Measurements from ENCODE around the gene SHOX.
A peak's percentile ranks its signal among the peaks of the same experiment; 100 is the strongest.
"Not testable (repeated sequence)": the region's sequence is repeated elsewhere in the genome, so short reads cannot be mapped to it uniquely, and the experiment has no call there.

Gene SHOX

DNA sequence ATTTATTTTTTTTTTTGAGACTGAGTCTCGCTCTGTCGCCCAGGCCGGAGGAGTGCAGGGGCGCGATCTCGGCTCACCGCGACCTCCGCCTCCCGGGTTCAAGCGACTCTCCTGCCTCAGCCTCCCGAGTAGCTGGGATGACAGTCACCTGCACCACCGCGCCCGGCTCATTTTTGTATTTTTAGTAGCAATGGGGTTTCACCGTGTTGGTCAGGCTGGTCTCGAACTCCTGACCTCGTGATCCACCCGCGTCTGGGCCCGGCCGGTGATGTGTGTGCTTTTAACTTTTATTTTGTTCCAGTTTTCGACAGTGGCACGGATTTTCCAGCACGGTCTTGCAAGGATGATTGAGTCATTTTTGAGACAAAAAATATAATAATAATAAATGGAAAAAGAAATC, 21.3 kb downstream of the SHOX start:
- H3K27ac ChIP-seq, result peak overlapping the region in 1 of 21 experiments; percentile 44
- not testable (repeated sequence) for H3K4me3 ChIP-seq

GRCh38 chrX:652341-652741, 21.8 kb downstream of the SHOX start:
- H3K4me3 ChIP-seq, result no peak overlapping the region
- peak overlapping the region in 1 of 21 experiments; percentile 44 for H3K27ac ChIP-seq

GRCh38 chrX:653306-653705, 22.7 kb downstream of the SHOX start:
- Histone ChIP-seq H3K27ac (no peak overlapping the region), H3K4me3 (no peak overlapping the region)

DNA sequence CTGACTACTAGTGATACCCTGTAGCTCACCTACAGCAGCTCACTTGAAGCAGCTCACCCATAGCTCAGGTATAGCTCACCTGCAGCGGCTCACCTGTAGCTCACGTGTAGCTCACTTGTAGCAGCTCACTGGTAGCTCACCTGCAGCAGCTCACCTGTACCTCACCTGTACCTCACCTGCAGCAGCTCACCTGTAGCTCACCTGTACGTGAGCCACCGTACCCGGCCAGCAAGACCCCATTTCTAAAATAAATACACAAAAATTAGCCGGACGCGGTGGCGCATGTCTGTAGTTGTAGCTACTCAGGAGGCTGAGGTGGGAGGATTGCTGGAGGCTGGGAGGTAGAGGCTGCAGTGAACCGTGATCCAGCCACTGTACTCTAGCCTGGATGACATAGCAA, 30.6 kb downstream of the SHOX start:
- Histone ChIP-seq H3K4me3 (no peak overlapping the region), H3K27ac (no peak overlapping the region)

DNA sequence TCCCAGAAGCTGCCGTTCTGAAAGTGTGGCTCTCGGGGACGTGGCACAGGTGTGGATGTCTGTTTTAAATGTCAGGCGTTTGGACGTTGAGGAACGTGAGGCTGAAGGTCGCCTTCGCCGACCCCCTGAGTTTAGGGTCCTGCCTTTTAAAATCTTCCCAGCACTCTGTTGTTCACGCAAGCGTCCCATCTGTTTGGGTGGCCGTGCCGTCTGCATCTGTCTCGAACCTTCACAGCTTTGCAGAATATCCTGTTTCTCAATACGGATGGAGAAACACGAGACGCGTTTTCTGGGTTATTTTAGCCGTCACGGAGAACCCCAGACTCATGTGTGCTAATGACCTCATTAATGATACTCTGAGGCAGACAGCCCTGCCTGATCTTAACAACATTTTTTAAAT, 31.5 kb downstream of the SHOX start:
- Histone ChIP-seq H3K27ac (no peak overlapping the region), H3K4me3 (no peak overlapping the region)

DNA sequence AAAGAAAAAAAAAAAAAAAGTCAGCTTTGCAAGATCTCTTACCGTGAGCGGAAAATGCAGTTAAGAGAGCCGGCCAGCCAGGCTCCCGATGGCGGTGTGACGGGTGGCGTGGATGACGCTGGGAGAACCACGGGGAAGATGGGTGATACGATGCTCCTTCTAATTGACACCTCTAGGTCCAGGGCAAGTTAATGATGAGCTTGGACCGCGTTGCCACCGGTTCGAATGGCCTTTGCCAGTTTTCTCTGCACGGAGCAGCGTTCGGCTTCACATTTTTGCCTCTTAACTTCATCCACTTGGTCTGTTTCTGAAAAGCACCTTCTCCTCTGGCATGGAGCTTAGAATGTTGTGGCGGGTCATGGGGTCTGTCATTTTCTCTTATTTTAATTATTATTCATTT, 33.2 kb downstream of the SHOX start:
- Histone ChIP-seq H3K27ac (no peak overlapping the region), H3K4me3 (no peak overlapping the region)

DNA sequence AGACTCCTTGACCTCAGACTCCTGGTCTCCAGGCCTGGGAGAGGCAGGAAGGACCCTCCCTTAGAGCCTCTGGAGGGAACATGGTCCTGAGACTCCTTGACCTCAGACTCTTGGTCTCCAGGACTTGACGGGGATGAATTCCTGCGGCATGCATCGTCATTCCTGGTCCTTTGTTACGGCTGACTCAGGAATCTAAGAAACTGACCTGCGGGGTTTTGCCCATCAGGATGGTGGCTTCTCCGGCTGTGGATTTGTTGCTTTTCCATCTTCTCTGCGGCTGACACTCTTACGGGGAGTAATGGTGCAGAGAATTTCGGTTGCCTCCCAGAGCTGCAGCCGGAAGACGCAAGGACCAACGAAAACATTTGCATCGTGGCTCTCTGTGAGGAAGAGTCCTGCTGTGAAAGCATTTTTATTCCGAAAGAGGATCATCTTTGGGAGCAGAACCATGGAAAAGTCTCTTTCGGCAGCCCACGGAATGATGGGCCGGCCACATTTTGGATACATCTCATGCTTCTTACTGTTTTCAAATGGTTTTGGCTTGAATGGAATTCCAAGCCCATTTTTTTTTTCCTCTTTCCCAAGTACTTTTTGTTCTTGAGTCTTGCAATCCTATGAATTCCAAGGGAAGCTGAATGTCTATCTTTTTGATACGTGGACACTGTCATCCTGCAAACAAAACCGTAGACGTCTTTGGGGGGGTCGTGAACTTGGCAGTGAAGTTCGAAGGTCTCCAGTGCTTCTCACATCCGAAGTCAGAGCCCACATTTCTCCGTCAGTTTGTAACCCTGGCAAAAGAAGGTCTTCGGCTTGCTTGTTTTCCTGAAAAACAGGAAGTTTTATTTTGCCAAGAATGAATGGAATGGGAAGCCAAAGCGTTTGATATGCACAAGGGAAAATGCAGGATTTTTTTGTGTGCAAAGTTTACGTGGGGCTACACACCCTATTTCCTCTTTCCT, 36.5 kb downstream of the SHOX start:
- H3K4me3 ChIP-seq, result no peak overlapping the region
- H3K27ac ChIP-seq, result peak overlapping the region in 1 of 21 experiments; percentile 72

DNA sequence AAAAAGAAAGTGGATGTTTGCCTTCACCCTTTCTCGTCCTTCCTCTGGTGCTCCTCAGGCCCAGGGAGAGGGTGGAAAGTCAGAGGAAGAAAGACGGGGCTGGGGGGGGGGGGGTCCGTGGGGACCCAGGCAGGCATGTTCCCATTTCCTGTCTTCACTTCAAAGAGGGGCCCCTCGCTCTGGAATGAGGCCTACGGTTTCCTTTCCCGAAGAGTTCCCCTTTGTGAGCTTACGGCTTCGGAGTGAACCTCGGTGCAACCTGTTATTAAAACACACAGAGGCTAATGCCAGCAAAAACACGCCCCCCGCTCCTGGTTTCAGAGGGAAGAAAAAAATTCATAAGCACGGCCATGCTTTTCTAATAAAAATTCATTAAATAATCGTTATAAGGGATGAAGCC, 40.1 kb downstream of the SHOX start:
- Histone ChIP-seq H3K27ac (no peak overlapping the region), H3K4me3 (no peak overlapping the region)

GRCh38 chrX:672931-673330, 42.3 kb downstream of the SHOX start:
- Histone ChIP-seq H3K27ac (no peak overlapping the region), H3K4me3 (no peak overlapping the region)

DNA sequence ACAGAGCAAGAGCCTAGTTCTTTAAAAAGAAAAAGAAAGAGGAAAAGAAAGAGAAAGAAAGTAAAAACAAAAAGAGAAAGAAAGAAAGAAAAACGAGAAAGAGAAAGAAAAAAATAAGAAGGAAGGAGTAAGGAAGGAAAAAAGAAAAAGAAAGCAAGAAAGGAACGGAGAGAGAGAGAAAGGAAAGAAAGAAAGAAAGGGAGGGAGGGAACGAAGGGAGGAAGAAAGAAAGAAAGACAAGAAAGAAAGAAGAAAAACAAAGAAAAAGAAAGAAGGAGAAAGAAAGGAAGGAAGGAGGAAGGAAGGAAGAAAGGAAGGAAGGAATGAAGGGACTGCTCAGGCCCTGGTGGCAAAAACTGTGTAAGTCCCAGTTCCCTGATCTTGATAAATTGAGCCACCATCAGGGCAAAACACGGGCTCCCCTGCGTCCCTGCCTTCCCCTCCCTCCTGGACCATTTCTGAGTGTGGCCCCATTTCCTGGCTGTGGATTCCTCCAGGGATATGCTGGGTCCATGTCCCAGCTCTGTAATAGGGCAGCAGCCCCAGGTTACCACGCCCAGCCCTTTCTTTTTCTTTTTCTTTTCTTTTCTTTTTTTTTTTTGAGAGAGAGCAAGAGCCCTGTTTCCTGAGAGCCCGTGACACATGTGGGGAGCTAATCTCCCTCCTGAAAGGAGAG, 44.8 kb downstream of the SHOX start:
- Histone ChIP-seq H3K4me3 (no peak overlapping the region), H3K27ac (no peak overlapping the region)

DNA sequence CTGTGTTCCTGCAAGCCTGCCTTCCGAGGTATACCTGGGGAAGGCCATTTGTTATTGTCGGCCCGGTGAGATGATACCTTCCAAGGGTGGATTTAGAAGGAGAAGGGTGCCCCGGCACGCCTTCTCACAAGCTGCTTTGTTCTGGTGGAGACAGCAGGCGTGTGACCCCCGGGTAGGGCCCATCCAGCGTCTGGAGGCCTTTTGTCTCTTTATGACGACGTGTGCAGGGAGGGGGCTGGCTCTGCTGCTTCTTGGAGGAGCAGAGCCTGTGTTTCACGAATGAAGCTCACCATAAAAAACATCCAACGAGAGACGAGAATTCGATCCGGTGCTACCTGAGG, 45.3 kb downstream of the SHOX start:
- no peak overlapping the region for H3K4me3 ChIP-seq
- no peak overlapping the region for H3K27ac ChIP-seq

DNA sequence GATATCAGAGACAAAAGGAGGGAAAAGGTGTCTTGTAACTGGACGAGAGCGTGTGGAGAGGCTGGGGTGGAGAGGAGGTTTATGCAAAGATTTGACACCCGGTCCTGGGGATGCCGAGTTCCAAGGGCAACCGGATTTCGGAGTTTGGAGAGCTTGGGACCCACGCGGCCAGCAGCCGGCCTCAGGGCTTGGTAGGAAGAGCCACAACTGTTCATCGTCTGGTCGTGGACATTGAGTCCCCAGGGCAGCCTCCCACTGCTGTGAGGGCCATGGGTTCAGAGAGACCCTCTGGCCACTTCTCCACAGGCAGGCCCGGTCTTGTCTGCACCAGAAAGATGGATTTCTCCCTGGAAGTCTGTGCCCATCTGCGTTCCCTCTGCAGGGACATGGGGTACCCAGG, 46.8 kb downstream of the SHOX start:
- Histone ChIP-seq H3K27ac (no peak overlapping the region), H3K4me3 (no peak overlapping the region)

GRCh38 chrX:679291-679979, 48.8 kb downstream of the SHOX start:
- Histone ChIP-seq H3K27ac (no peak overlapping the region), H3K4me3 (no peak overlapping the region)

DNA sequence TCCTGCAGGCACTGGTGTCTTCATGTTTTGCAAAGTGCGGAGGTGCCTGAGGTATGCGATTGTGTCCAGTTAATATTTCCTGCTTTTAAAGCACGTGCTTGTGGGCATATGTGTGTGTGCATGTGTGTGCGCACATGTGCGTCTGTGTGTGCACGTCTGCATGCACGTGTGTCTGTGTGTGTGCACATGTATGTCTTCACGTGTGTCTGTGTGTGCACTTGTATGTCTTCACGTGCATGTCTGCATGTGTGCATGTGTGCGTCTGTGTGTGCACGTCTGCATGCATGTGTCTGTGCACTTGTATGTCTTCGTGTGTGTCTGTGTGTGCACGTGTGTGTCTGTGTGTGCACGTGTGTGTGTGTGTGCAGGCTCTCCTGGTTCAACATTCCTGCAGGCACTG, 49.5 kb downstream of the SHOX start:
- no peak overlapping the region for H3K4me3 ChIP-seq

DNA sequence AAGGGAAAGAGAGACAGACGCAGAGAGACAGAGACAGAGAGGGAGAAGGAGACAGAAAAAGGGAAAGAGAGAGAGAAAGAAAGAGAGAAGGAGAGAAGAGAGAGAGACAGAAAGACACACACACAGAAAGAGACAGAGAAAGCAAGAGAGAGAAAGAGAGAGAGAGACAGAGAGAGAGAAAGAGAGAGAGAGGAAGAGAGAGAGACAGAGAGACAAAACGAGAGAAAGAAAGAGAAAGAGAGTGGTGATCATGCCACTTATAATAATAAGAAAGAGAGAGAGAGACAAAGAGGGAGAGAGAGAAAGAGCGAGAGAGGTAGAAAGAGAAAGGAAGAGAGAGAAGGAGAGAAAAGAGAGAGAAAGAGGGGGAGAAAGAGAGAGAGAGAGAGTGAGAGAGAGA, 51.4 kb downstream of the SHOX start:
- Histone ChIP-seq H3K4me3 (no peak overlapping the region), H3K27ac (no peak overlapping the region)

More for the DNA sequence above, 49.5 kb downstream of the SHOX start:
- no peak overlapping the region for H3K27ac ChIP-seq

DNA sequence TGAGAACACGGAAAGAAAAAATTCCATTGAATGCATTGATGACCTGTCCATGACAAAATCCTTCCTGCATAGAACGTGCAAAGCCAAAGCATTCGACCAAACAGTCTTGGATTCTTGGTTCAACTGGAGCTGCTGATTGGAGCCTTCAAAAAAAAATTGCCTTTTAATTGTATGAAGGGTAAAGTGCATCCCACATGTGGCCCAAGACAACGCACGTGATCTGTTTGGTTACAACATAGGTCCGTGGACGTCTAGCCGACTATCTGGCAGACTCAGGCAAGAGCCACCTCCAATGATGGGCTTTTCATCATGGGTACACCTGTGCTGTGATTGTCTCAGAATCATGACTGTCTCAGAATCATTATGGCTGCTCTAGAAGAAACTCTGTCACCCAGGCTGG, 52.3 kb downstream of the SHOX start:
- no peak overlapping the region for H3K27ac ChIP-seq
- H3K4me3 ChIP-seq, result no peak overlapping the region

DNA sequence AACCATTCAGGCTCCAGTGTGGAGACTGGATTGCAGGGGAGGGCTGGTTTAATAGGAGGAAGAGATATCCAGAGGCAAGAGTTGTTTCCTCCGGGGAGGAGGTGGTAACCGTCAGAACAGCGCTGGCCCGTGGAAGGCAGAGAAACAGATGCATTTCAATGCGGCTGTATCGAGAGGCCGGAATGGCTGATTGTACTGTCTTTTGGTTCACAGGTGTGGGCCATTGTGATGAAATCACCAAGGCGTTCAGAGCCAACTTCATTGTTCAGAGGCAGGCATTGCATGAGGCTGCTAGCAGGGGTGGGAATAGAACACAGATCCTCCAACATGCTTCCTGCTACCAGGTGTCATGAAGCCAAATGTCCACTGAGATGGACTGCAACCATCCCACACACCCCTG, 53.0 kb downstream of the SHOX start:
- Histone ChIP-seq H3K4me3 (no peak overlapping the region), H3K27ac (no peak overlapping the region)

DNA sequence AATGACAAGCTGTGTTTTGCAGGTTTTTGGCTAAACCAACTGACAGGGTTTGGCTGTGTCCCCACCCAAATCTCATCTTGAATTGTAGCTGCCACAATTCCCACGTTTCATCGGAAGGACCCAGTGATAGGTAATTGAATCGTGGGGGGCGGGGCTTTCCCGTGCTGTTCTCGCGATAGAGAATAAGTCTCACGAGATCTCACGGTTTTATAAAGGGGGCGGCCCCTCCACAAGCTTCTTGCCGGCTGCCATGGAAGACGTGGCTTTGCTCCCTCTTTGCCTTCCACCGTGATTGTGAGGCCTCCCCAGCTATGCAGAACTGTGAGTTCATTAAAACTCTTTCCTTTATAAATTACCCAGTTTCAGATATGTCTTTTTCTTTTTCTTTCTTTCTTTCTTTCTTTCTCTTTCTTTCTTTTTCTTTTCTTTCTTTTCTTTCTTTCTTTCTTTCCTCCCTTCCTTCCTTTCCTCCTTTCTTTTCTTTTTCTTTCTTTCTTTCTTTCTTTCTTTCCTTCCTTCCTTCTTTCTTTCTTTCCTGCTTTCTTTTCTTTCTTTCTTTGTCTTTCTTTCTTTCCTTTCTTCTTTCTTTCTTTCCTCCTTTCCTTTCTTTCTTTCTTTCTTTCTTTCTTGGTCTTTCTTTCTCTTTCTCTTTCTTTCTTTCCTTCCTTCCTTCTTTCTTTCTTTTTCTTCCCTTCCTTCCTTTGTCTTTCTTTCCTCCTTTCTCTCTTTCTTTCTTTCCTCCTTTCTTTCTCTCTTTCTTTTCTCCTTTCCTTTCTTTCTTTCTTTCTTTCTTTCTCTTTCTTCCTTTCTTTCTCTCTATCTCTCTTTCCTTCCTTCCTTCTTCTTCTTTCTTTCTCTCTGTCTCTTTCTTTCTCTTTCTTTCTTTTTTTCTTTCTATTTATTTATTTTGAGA, 54.8 kb downstream of the SHOX start:
- Histone ChIP-seq H3K4me3 (no peak overlapping the region), H3K27ac (no peak overlapping the region)

- no peak overlapping the region for H3K27ac ChIP-seq
- H3K4me3 ChIP-seq, result no peak overlapping the region
Observed at GRCh38 chrX:689983-690382, 59.4 kb downstream of the SHOX start.

DNA sequence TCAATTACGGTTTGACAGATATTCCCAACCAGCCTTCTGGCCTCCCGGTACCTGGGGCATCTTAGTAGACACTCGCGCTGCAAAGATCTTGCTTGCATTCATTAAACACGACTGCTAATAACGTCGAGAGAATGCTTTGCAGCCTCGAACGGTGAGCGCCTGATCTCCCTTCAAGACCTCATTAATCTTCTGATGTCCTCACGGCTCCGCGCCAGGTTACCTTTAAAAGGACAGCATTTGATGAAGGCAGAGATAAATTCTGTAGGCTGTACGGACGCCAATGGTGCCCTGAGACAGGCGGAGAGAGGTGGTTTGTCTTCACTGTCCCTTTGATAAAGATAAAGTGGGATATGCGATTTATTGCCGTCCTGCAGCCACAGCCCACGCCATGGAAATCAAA, 64.2 kb downstream of the SHOX start:
- Histone ChIP-seq H3K27ac (no peak overlapping the region), H3K4me3 (no peak overlapping the region)
